Measurements from ENCODE around the gene RPS6KA2.

RPS6KA2 gene

GRCh38 chr6:166485651-166486535 lies 141.2 kb downstream of the RPS6KA2 start:
- H3K27ac ChIP-seq: no peak overlapping the region
- no peak for DNase-seq (ENCODE audit: low spot score)
- ChIA-PET POLR2A (ENCODE audit: low non-redundant PET) (no interaction called here), CTCF (no interaction called here)
- TF ChIP-seq CTCF (conservative IDR thresholded peaks at IDR 0.05; ENCODE audit: low read depth): no peak

GRCh38 chr6:166484863-166485262 lies 142.2 kb downstream of the RPS6KA2 start:
- no peak for TF ChIP-seq CTCF (conservative IDR thresholded peaks at IDR 0.05; ENCODE audit: low read depth)
- ChIA-PET CTCF (no interaction called here), POLR2A (ENCODE audit: low non-redundant PET) (no interaction called here)
- H3K27ac ChIP-seq: no peak overlapping the region
- no peak for DNase-seq (ENCODE audit: low spot score)

GRCh38 chr6:166483573-166484250 lies 143.3 kb downstream of the RPS6KA2 start:
- no peak for DNase-seq (ENCODE audit: low spot score)
- POLR2A ChIA-PET (ENCODE audit: low non-redundant PET): no interaction called here
- no peak for TF ChIP-seq CTCF (conservative IDR thresholded peaks at IDR 0.05; ENCODE audit: low read depth)
- H3K27ac ChIP-seq: no peak overlapping the region
- CTCF ChIA-PET: interaction anchor here (0.6 kb wide), 1 partner anchor 212 kb away, joined by 3 read pairs; no protein-coding TSS in a partner anchor

- POLR2A ChIA-PET (ENCODE audit: low non-redundant PET): no interaction called here
- CTCF ChIA-PET: no interaction called here
- DNase-seq (ENCODE audit: low spot score): no peak
- no peak overlapping the region for H3K27ac ChIP-seq
- TF ChIP-seq CTCF (conservative IDR thresholded peaks at IDR 0.05; ENCODE audit: low read depth): no peak
These were observed 144.0 kb downstream of the RPS6KA2 start for GRCh38 chr6:166483026-166483425.

GRCh38 chr6:166478782-166479592 lies 148.1 kb downstream of the RPS6KA2 start:
- no peak for DNase-seq (ENCODE audit: low spot score)
- H3K27ac ChIP-seq: peak overlapping the region; percentile 2; the same call in 1 of the 2 replicates
- no peak for TF ChIP-seq CTCF (conservative IDR thresholded peaks at IDR 0.05; ENCODE audit: low read depth)
- POLR2A ChIA-PET (ENCODE audit: low non-redundant PET): no interaction called here
- CTCF ChIA-PET: interaction anchor here (0.6 kb wide), 1 partner anchor 1336 kb away, joined by 3 read pairs; no protein-coding TSS in a partner anchor

Data from RWPE1 (cell line).